Smooth muscle cell (in vitro differentiated cells): ENCODE data around the gene LUZP1. TPM values are rescaled to one million over a fixed set of nuclear protein-coding genes. Genes with fewer than 3 reads are reported as not detected.

Experiments
- DNase-seq: peaks from one replicate; lab custom pipeline; 2025; ENCODE audit not compliant: unreplicated experiment; lab: John Stamatoyannopoulos, UW
- H2AFZ ChIP-seq: fragments of 200-600 bp; sonication (generic); 2 replicates; pipeline ENCODE4 v1.6.0; 2016; ENCODE audit warnings: antibody characterized with exemption, low read depth, mild to moderate bottlenecking
- H3F3A ChIP-seq: fragments of 200-600 bp; sonication (generic); 2 replicates; pipeline ENCODE4 v1.6.0; 2017; ENCODE audit warnings: antibody characterized with exemption, low read depth
- H3K27ac ChIP-seq: fragments of 200-600 bp; sonication (generic); 2 replicates; pipeline ENCODE4 v1.5.1; 2016; ENCODE audit warnings: low read depth, mild to moderate bottlenecking
- H3K27me3 ChIP-seq: fragments of 200-600 bp; sonication (generic); 2 replicates; pipeline ENCODE4 v1.6.1; 2016; ENCODE audit warnings: low read depth, mild to moderate bottlenecking
- H3K36me3 ChIP-seq: fragments of 200-600 bp; sonication (generic); 2 replicates; pipeline ENCODE4 v1.5.1; 2016; ENCODE audit warnings: low read depth
- H3K4me1 ChIP-seq: fragments of 200-600 bp; sonication (generic); 2 replicates; pipeline ENCODE4 v1.5.1; 2016; ENCODE audit warnings: low read depth
- H3K4me2 ChIP-seq: fragments of 200-600 bp; sonication (generic); 2 replicates; pipeline ENCODE4 v1.6.0; 2016; ENCODE audit warnings: mild to moderate bottlenecking
- H3K4me3 ChIP-seq: fragments of 200-600 bp; sonication (generic); 2 replicates; pipeline ENCODE4 v1.5.1; 2016; ENCODE audit warnings: mild to moderate bottlenecking
- H3K79me2 ChIP-seq: fragments of 200-600 bp; sonication (generic); 2 replicates; pipeline ENCODE4 v1.6.0; 2016; ENCODE audit warnings: low read depth, mild to moderate bottlenecking
- H3K9ac ChIP-seq: fragments of 200-600 bp; sonication (generic); 2 replicates; pipeline ENCODE4 v1.6.0; 2016; ENCODE audit warnings: low read depth
- H3K9me3 ChIP-seq: fragments of 200-600 bp; sonication (generic); replicated peaks from 2 replicates; pipeline ENCODE4 v1.5.1; 2016; ENCODE audit warnings: low read depth
- H4K20me1 ChIP-seq: fragments of 200-600 bp; sonication (generic); 2 replicates; pipeline ENCODE4 v1.6.0; 2016; ENCODE audit warnings: low read depth
- CTCF ChIP-seq: fragments of 200-600 bp; sonication (generic); IDR thresholded peaks from 2 replicates; pipeline ENCODE4 v1.5.1; 2017; ENCODE audit warnings: borderline replicate concordance, mild to moderate bottlenecking, antibody characterized with exemption; ENCODE audit not compliant: insufficient read depth, poor library complexity, severe bottlenecking
- WGBS: methylation state at CpG from one replicate; pipeline ENCODE4 v1.1.7; 2016; ENCODE audit warnings: low lambda C conversion rate; 5-methylcytosine and 5-hydroxymethylcytosine counted together
- polyA plus RNA-seq: library from polyadenylated mRNA; unstranded; fragments of >200 nt; fragmentation: Nextera tagmentation; extraction: Ambion mirVana; gene quantifications from 2 replicates; pipeline ENCODE4 v1.2.1, GENCODE V29; 2016
- total RNA-seq: library from RNA; depleted of rRNA; stranded (reverse); fragments of >200 nt; gene quantifications from 2 replicates; pipeline ENCODE4 v1.2.3, GENCODE V29; 2014

LUZP1 gene
- total and polyA plus RNA-seq, 2 experiments from 2014 or later, result 29.2 to 39.2 TPM

DNA sequence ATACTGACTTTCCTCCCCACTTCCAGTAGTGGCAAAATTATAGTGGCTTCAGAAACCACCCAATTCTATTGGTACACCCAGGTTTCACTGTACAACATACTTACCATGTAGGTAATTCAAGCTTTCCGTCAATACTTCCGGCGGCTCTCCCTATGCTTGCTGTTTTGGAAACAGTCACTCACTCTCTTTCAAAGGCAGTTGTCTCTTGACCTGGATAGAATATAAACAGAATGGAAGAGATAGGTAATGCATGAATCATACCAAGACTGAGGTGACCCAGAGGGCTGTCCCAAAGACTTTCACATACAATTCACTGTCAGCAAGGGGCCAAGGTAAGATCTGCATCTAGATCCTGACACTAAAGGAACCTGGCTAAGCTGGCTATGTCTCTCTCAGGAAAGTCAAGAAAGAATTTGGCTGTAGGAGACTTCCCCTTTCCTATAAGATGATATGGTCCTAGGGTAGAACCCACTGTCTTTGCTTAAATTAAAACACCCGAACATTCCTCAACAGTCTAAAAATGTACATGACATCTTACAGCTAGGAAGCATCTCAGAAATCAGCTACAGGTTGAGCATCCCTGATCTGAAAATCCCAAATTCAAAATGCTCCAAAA, 59.6 kb downstream of the LUZP1 start:
- H3K4me2 ChIP-seq, result no peak overlapping the region
- H2AFZ ChIP-seq, result no peak overlapping the region
- no peaks in the 10 kb centered on the region for H3K27me3 ChIP-seq
- no peaks in the 10 kb centered on the region for H3F3A ChIP-seq
- no peak overlapping the region for H3K27ac ChIP-seq
- H3K36me3 ChIP-seq, result peaks cover 4% of the 10 kb centered on the region
- TF ChIP-seq CTCF, result no peak
- WGBS, result 71% methylated on average over 4 of the region's 4 CpGs
- no peak overlapping the region for H3K9ac ChIP-seq
- peaks cover 81% of the 10 kb centered on the region for H3K79me2 ChIP-seq
- peaks cover 4% of the 10 kb centered on the region for H3K4me1 ChIP-seq
- H4K20me1 ChIP-seq, result peaks cover 100% of the 10 kb centered on the region
- no peak overlapping the region for H3K4me3 ChIP-seq
- DNase-seq, result no peak
- H3K9me3 ChIP-seq, result no peaks in the 10 kb centered on the region

DNA sequence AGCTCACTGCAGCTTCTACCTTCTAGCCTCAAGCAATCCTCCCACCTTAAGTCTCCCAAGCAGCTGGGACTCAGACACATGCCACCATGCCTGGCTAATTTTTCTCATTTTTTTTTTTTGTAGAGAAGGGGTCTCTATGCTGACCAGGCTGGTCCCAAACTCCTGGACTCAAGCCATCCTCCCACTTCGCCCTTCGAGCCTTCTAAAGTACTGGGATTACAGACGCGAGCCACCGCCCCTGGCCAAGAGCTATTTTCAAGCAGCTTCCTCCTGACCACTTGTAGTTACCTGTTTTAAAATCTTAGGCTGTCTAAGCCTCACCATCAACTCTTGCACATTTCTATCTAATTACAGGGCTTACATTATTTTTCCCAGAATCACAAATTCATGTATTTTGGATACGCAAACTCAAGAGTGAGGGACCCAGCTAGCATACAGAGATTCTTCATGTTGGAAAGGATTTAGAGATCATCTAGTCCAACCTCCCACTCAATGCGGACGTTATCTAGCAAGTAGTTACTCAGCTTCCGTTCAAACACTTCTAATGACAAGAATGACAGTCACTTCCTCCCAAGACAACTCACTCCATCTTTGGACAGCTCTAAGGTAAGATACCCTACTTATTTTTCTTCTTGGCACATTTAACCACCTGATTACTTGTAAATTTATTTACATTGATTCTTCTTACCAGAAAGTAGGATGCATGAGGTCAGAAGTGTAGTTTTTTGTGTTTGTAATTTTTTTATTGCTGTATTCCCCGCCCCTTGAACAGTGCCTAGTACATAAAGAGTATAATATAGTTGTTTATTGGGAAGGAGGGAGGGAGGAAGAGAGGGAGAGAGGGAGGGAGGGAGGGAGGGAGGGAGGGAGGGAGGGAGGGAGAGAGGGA, 65.4 kb downstream of the LUZP1 start:
- DNase-seq, result no peak
- H3K27me3 ChIP-seq, result no peaks in the 10 kb centered on the region
- peak overlapping the region; percentile 87 for H3K27ac ChIP-seq
- no peak overlapping the region for H2AFZ ChIP-seq
- no peaks in the 10 kb centered on the region for H3K9me3 ChIP-seq
- WGBS, result 34% methylated on average over 10 of the region's 10 CpGs
- H3K4me1 ChIP-seq, result peaks cover 43% of the 10 kb centered on the region
- H3K4me3 ChIP-seq, result no peak overlapping the region
- no peak for TF ChIP-seq CTCF
- peaks cover 96% of the 10 kb centered on the region for H4K20me1 ChIP-seq
- no peak overlapping the region for H3K9ac ChIP-seq
- H3K79me2 ChIP-seq, result peaks cover 29% of the 10 kb centered on the region
- H3F3A ChIP-seq, result peaks cover 33% of the 10 kb centered on the region
- peak overlapping the region; percentile 49 for H3K4me2 ChIP-seq
- peaks cover 4% of the 10 kb centered on the region for H3K36me3 ChIP-seq

DNA sequence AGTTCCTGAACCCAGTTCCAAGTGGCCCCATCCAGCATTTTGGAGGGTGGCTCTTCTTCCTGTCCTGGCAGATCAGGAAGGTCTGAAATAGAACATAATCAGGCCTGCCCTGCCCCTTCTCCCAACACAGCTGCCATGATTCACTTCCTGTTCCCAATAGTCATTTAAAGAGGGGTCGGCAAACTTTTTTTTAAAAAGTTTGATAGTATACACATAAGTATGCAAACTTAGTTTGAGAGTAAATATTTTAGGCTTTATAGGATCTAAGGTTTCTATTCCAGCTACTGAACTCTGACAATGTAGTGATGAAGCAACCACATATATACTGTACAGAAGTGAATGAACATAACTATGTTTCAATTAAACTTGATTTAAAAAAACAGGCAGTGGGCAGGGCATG, 66.4 kb downstream of the LUZP1 start:
- Histone ChIP-seq H3K4me3 (no peak overlapping the region), H3K4me1 (peaks cover 43% of the 10 kb centered on the region), H4K20me1 (peaks cover 96% of the 10 kb centered on the region), H3K9ac (peak overlapping the region; percentile 58), H3K27me3 (no peaks in the 10 kb centered on the region), H3F3A (peaks cover 33% of the 10 kb centered on the region), H3K79me2 (peaks cover 22% of the 10 kb centered on the region), H3K9me3 (no peaks in the 10 kb centered on the region), H2AFZ (no peak overlapping the region), H3K36me3 (no peaks in the 10 kb centered on the region), H3K4me2 (peak overlapping the region; percentile 49), H3K27ac (peak overlapping the region; percentile 87)
- DNase-seq, result no peak
- WGBS, result 3% methylated on average over 1 of the region's 1 CpG
- no peak for TF ChIP-seq CTCF
